HL-60/S4 treated with phorbol 12-myristate 13-acetate at 8.2 ng/mL for 4 days and 3 days (cell line): ENCODE measurements around the gene VGLL4.
"Not testable (repeated sequence)": the region's sequence is repeated elsewhere in the genome, so short reads cannot be mapped to it uniquely, and the experiment has no call there.

Source experiments
- in situ Hi-C: fragments of 300-500 bp; cut with MboI; formaldehyde crosslinking; loops from 2 replicates; pipeline ENCODE4 v1.15.0; 2022; ENCODE audit warnings: low sequenced_read_pairs

The VGLL4 gene

GRCh38 chr3:11591002-11591355 is 52.7 kb downstream of the VGLL4 start:
- in situ Hi-C loops = no loop called here

GRCh38 chr3:11589706-11590105 is 54.0 kb downstream of the VGLL4 start:
- in situ Hi-C loops = no loop called here

GRCh38 chr3:11588755-11589154 is 55.0 kb downstream of the VGLL4 start:
- in situ Hi-C loops = no loop called here

- in situ Hi-C loops = no loop called here
Observed at GRCh38 chr3:11588338-11588737, 55.4 kb downstream of the VGLL4 start.

GRCh38 chr3:11587766-11588165 is 55.9 kb downstream of the VGLL4 start:
- in situ Hi-C loops = no loop called here

- in situ Hi-C loops = no loop called here
Observed at GRCh38 chr3:11584570-11584969, 59.1 kb downstream of the VGLL4 start.

GRCh38 chr3:11583638-11584046 is 60.1 kb downstream of the VGLL4 start:
- in situ Hi-C loops = no loop called here

- in situ Hi-C loops = no loop called here
Observed at GRCh38 chr3:11583235-11583634, 60.5 kb downstream of the VGLL4 start.

GRCh38 chr3:11582191-11582968 is 61.3 kb downstream of the VGLL4 start:
- in situ Hi-C loops = no loop called here

- in situ Hi-C loops = no loop called here
Observed at GRCh38 chr3:11581237-11582190, 62.2 kb downstream of the VGLL4 start.

GRCh38 chr3:11580645-11581044 is 63.1 kb downstream of the VGLL4 start:
- in situ Hi-C loops = no loop called here

GRCh38 chr3:11578169-11578568 is 65.5 kb downstream of the VGLL4 start:
- in situ Hi-C loops = no loop called here

- in situ Hi-C loops = no loop called here
Observed at GRCh38 chr3:11576453-11576852, 67.3 kb downstream of the VGLL4 start.

GRCh38 chr3:11575677-11576076 is 68.0 kb downstream of the VGLL4 start:
- in situ Hi-C loops = no loop called here

GRCh38 chr3:11574981-11575669 is 68.6 kb downstream of the VGLL4 start:
- in situ Hi-C loops = no loop called here

- in situ Hi-C loops = not testable (repeated sequence)
Observed at GRCh38 chr3:11572660-11573059, 71.1 kb downstream of the VGLL4 start.

- in situ Hi-C loops = no loop called here
Observed at GRCh38 chr3:11570789-11571495, 72.8 kb downstream of the VGLL4 start.

- in situ Hi-C loops = no loop called here
Observed at GRCh38 chr3:11570251-11570650, 73.5 kb downstream of the VGLL4 start.

GRCh38 chr3:11569156-11569741 is 74.5 kb downstream of the VGLL4 start:
- in situ Hi-C loops = no loop called here

GRCh38 chr3:11568503-11569155 is 75.1 kb downstream of the VGLL4 start:
- in situ Hi-C loops = no loop called here
